NB4 (cell line): ENCODE measurements around the gene LYRM7.

ENCODE experiments used
- DNase-seq: peaks from one replicate; pipeline ENCODE4 v3.0.0; 2010; ENCODE audit warnings: low read depth
- H3K4me3 ChIP-seq: one replicate; pipeline ENCODE4 v1.5.1; 2011; ENCODE audit warnings: mild to moderate bottlenecking, low read depth, low read length, moderate library complexity
- CTCF ChIP-seq: IDR thresholded peaks from one replicate; pipeline ENCODE4 v1.5.1; 2012; ENCODE audit warnings: low read depth, low read length
- MAX ChIP-seq: IDR thresholded peaks from 2 replicates; pipeline ENCODE4 v1.6.1; 2011; ENCODE audit warnings: low read depth, low read length
- MYC ChIP-seq: IDR thresholded peaks from 2 replicates; pipeline ENCODE4 v1.6.1; 2011; ENCODE audit warnings: low read depth, low read length
- POLR2A ChIP-seq: IDR thresholded peaks from 2 replicates; pipeline ENCODE4 v1.6.1; 2011; ENCODE audit warnings: mild to moderate bottlenecking; ENCODE audit not compliant: insufficient read length; ENCODE audit errors: extremely low read depth

Gene LYRM7

GRCh38 chr5:131169810-131170539 is 769 bp upstream of the LYRM7 start:
- peak; percentile 27 for DNase-seq
- TF ChIP-seq MYC (no peak), POLR2A (no peak), CTCF (no peak), MAX (no peak)
- peak overlapping the region; percentile 97 for H3K4me3 ChIP-seq

- TF ChIP-seq MAX = peak; percentile 23; the same call in 1 of the 2 replicates
- peak; percentile 31; the same call in 1 of the 2 replicates for TF ChIP-seq MYC
- TF ChIP-seq POLR2A = no peak
- H3K4me3 ChIP-seq = peak overlapping the region; percentile 70
- DNase-seq = peak; percentile 21
These were observed 599 bp downstream of the LYRM7 start for GRCh38 chr5:131171276-131171810.

- TF ChIP-seq MYC (no peak), CTCF (no peak), MAX (no peak), POLR2A (no peak)
- DNase-seq = no peak
- H3K4me3 ChIP-seq = no peak overlapping the region
These were observed 9.7 kb downstream of the LYRM7 start for GRCh38 chr5:131180407-131180806.

- TF ChIP-seq POLR2A = no peak
- no peak for TF ChIP-seq MAX
- no peak for DNase-seq
- H3K4me3 ChIP-seq = no peak overlapping the region
These were observed 12.1 kb downstream of the LYRM7 start for GRCh38 chr5:131182839-131183238.

- DNase-seq = no peak
- TF ChIP-seq MAX = no peak
- TF ChIP-seq MYC = no peak
- TF ChIP-seq CTCF = no peak
- no peak for TF ChIP-seq POLR2A
- H3K4me3 ChIP-seq = no peak overlapping the region
These were observed 14.9 kb downstream of the LYRM7 start for GRCh38 chr5:131185523-131186104.

GRCh38 chr5:131186561-131187256 is 16.0 kb downstream of the LYRM7 start:
- no peak for DNase-seq
- no peak overlapping the region for H3K4me3 ChIP-seq
- TF ChIP-seq MYC (no peak), POLR2A (no peak), CTCF (no peak)
